Endothelial cell of umbilical vein (primary cell): ENCODE data around the gene TRIP13.

Experiments
- EZH2 ChIP-seq: IDR thresholded peaks from 2 replicates; pipeline ENCODE4 v1.6.1; 2012; ENCODE audit warnings: borderline replicate concordance, low read depth, mild to moderate bottlenecking, moderate library complexity, low read length, inconsistent platforms; ENCODE audit not compliant: severe bottlenecking
- JUN ChIP-seq: IDR thresholded peaks from 2 replicates; pipeline ENCODE4 v1.6.1; 2011; ENCODE audit warnings: borderline replicate concordance, low read depth; ENCODE audit not compliant: insufficient read length, insufficient read depth
- POLR2A ChIP-seq: IDR thresholded peaks from 2 replicates; pipeline ENCODE4 v1.6.1; 2012; ENCODE audit warnings: low read depth, mild to moderate bottlenecking, control low read depth, low read length
- POLR2AphosphoS5 ChIP-seq: IDR thresholded peaks from 2 replicates; pipeline ENCODE4 v1.6.1; 2012; ENCODE audit warnings: low read depth, mild to moderate bottlenecking, control low read depth, low read length, moderate library complexity; ENCODE audit not compliant: insufficient read depth
- TF ChIP-seq, protein P1 (sequence below), 2 donors: IDR thresholded peaks; 1 replicate in 1 of 2; 2 replicates in 1 of 2; pipeline ENCODE4 v1.5.1; 2011; ENCODE audit warnings: low read length in 2 of 2, mild to moderate bottlenecking in 2 of 2, moderate library complexity in 2 of 2, control low read depth in 1 of 2, inconsistent platforms in 1 of 2, low read depth in 1 of 2; ENCODE audit not compliant: insufficient read depth in 1 of 2; ENCODE audit errors: extremely low read depth in 1 of 2

DNA sequence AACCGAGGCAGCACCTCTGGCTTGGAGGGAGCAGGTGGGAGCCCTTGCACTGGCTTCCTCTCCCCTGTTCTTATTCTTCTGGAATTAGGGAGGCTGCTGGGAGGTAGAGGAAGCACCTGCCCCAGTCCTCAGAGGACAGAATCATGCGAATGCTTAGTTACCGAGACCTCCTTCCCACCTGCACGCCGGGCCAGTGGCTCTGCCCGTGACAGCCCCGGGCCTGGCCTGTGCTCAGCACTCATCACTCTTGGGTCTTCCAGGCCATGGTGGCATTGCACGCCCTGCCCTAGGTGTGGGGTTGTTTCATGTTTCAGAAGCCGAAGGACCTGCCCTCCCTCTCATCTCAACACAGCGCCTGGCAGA is 70.6 kb downstream of the TRIP13 start:
- TF ChIP-seq, protein P1, sequence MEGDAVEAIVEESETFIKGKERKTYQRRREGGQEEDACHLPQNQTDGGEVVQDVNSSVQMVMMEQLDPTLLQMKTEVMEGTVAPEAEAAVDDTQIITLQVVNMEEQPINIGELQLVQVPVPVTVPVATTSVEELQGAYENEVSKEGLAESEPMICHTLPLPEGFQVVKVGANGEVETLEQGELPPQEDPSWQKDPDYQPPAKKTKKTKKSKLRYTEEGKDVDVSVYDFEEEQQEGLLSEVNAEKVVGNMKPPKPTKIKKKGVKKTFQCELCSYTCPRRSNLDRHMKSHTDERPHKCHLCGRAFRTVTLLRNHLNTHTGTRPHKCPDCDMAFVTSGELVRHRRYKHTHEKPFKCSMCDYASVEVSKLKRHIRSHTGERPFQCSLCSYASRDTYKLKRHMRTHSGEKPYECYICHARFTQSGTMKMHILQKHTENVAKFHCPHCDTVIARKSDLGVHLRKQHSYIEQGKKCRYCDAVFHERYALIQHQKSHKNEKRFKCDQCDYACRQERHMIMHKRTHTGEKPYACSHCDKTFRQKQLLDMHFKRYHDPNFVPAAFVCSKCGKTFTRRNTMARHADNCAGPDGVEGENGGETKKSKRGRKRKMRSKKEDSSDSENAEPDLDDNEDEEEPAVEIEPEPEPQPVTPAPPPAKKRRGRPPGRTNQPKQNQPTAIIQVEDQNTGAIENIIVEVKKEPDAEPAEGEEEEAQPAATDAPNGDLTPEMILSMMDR (IDR thresholded peaks at IDR 0.05; ENCODE audit: extremely low read depth in 1 of 2, insufficient read depth in 1 of 2, low read depth in 1 of 2, low read length in 2 of 2) = no peak
- TF ChIP-seq POLR2AphosphoS5 (no peak), JUN (no peak), EZH2 (no peak), POLR2A (no peak)
